ENCODE measurements around the gene SEZ6.

DNA sequence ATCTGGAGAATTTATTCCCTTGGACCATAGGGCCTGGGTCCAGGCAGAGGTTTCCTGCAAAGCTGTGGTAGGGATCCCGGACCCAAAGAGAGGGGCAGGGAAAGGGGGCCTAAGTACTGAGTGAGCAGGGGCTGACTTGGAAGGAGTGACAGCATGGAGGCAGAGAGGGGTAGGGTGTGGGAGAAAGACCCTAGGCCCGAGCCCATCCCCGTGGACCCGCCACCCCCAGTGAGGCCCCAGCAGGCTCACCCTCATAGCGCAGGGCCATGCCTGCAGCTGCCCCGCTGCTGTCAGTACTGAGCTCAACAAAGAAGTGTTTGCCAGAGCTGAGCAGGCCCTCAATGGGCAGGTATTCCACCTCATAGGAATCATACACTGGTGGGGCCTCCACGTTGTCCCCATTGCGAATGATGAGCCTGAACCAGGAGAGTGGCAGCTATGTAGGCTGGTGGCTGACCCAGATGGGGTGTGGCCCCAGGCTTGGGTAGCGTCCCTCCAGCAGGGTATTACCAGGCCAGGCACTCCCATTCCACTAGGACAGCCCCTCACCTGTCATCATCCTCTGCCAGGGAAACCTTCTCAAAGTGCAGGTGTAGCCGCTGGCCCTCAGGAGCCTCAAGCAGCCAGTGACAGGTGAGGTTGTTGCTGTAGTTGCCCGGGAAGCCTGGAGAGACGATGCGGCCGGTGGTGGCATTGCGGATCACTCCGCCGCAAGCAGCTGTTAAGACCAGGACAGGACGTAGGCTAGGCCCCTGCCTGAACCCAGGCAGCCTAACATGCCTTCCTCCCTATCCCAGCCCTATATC is 45.4 kb downstream of the SEZ6 start:
- TF ChIP-seq TAF1 (IDR thresholded peaks at IDR 0.05; ENCODE audit: borderline replicate concordance, low read depth, low read length) (no peak), POLR2A (IDR thresholded peaks at IDR 0.05; ENCODE audit: low read depth, low read length) (no peak), POLR2AphosphoS5 (IDR thresholded peaks at IDR 0.05; ENCODE audit: low read depth, low read length) (no peak)

Data from GM12892 (cell line).